IPS DF 6.9 (cell line): ENCODE data around the gene LAMP5.

Source experiments
- DNase-seq: peaks from one replicate; pipeline ENCODE4 v3.0.0-alpha.2; 2013; ENCODE audit warnings: low read depth, low spot score
- H3K27ac ChIP-seq: one replicate; pipeline ENCODE4 v1.5.1; 2013; ENCODE audit warnings: low read length, control low read depth
- H3K27me3 ChIP-seq: 2 replicates; pipeline ENCODE4 v1.6.1; 2013; ENCODE audit warnings: mild to moderate bottlenecking, low read length; ENCODE audit not compliant: control insufficient read depth, insufficient read depth
- H3K36me3 ChIP-seq: 2 replicates; pipeline ENCODE4 v1.6.1; 2013; ENCODE audit warnings: low read length; ENCODE audit not compliant: control insufficient read depth, insufficient read depth
- H3K4me1 ChIP-seq: 2 replicates; pipeline ENCODE4 v1.6.1; 2013; ENCODE audit warnings: low read length; ENCODE audit not compliant: control insufficient read depth, insufficient read depth
- H3K4me3 ChIP-seq: 2 replicates; pipeline ENCODE4 v1.5.1; 2013; ENCODE audit warnings: mild to moderate bottlenecking, low read length
- H3K9me3 ChIP-seq: 2 replicates; pipeline ENCODE4 v1.6.1; 2013; ENCODE audit warnings: low read length, inconsistent platforms; ENCODE audit not compliant: control insufficient read depth, insufficient read depth
- WGBS: extraction: QIAGEN DNeasy Blood & Tissue Kit; methylation state at CpG from one replicate; pipeline ENCODE4 v1.1.7; 2013; ENCODE audit warnings: mixed read lengths, missing lambda C conversion rate; ENCODE audit not compliant: insufficient read length, insufficient coverage; 5-methylcytosine and 5-hydroxymethylcytosine counted together

The LAMP5 gene, protein sequence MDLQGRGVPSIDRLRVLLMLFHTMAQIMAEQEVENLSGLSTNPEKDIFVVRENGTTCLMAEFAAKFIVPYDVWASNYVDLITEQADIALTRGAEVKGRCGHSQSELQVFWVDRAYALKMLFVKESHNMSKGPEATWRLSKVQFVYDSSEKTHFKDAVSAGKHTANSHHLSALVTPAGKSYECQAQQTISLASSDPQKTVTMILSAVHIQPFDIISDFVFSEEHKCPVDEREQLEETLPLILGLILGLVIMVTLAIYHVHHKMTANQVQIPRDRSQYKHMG

DNA sequence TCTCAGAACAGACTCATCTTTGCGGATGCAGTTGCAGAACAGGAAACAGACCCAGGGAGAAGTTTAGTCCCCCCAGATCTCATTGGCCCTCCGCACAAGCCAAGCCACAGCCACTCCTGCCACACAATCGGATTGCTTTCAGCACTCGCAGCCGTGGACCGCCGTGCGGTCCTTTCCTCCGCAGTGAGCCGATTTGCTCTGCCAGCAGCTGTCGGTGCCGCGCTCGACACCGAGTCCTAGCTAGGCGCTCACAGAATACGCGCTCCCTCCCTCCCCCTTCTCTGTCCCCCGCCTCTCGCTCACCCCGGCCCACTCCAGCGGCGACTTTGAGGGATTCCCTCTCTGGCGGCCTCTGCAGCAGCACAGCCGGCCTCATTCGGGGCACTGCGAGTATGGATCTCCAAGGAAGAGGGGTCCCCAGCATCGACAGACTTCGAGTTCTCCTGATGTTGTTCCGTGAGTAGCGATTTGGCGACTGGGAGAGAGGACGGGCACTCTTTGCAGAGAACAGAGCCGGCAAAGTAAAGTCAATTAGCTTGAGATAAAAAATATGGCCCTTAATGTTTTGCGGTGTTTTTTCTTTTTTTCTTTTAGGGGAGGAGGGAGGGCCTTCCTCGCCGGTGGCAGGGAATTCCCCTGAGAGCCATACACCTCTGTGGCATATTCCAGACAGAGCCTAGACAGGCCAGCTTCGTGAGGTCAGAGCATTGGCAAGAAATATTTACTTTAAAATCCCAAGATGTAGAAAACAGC, at the start of gene LAMP5:
LAMP5 (plus strand) TSS at position 130 of the 753 bp plus-strand sequence; CDS start at position 393, 263 bp downstream.
- Histone ChIP-seq H3K27ac (no peak within 1 kb of the TSS), H3K36me3 (no peaks in the 10 kb centered on the region), H3K4me3 (peak within 1 kb of the TSS; percentile 23; the same call in 1 of the 2 replicates), H3K9me3 (no peaks in the 10 kb centered on the region), H3K4me1 (peaks cover 7% of the 10 kb centered on the region; the same call in 1 of the 2 replicates), H3K27me3 (peaks cover 52% of the 10 kb centered on the region)
- no peak for DNase-seq
- no CpG with 5 or more reads among the region's 38 CpGs for WGBS

DNA sequence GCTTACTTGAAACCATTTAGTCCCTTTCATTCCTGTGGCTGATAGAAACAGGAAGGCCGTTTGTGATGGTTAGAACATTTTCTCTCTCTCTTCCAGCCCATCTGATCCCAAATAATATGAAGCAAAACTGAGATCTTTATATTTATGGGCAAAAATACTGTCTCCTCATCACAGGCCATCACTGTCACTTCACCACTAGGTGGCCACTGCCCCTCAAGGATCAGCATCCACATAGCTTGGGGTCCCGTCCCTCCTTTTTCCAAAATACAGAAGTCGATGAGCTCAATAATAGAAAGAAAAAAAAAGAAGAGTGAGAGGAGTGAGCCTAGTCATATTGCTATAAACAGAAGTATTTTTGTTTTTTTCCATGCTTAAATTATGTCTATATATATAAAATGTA, 46.4 kb upstream of the LAMP5 start:
- Histone ChIP-seq H3K9me3 (no peaks in the 10 kb centered on the region), H3K27ac (no peak overlapping the region), H3K4me1 (no peaks in the 10 kb centered on the region), H3K36me3 (no peaks in the 10 kb centered on the region), H3K4me3 (no peak overlapping the region), H3K27me3 (no peaks in the 10 kb centered on the region)
- WGBS: no CpG with 5 or more reads among the region's 3 CpGs
- DNase-seq: peak; percentile 4

DNA sequence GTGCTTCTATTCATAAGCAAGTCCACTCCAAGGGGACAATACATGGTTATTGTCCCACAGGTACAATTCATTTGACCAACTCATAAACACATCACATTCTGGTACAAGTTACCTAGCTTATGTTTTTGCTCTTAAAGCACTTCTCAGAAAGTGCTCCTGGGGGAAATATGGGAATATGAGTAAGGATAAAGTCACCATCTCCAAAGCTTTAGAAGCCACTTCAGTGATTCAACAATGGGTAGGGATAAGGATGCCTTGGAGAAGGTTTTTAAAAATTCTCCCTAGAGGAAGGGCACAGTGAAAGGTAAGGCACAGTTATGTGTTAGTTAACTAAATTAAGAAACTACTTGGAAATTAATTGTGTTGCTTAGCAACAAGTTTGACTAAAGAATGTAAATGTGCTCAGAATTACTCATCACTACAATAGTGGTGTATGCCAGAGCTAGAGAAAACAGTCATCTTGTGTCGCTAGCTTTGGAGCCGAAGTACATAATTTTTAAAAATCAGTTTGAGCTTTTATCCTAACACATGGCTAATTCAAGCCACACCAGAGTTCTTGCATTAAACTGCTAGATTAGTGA, 39.5 kb upstream of the LAMP5 start:
- H3K4me1 ChIP-seq: no peaks in the 10 kb centered on the region
- no peak for DNase-seq
- no peaks in the 10 kb centered on the region for H3K9me3 ChIP-seq
- no CpG with 5 or more reads among the region's 2 CpGs for WGBS
- no peaks in the 10 kb centered on the region for H3K36me3 ChIP-seq
- H3K4me3 ChIP-seq: no peak overlapping the region
- no peaks in the 10 kb centered on the region for H3K27me3 ChIP-seq
- no peak overlapping the region for H3K27ac ChIP-seq

DNA sequence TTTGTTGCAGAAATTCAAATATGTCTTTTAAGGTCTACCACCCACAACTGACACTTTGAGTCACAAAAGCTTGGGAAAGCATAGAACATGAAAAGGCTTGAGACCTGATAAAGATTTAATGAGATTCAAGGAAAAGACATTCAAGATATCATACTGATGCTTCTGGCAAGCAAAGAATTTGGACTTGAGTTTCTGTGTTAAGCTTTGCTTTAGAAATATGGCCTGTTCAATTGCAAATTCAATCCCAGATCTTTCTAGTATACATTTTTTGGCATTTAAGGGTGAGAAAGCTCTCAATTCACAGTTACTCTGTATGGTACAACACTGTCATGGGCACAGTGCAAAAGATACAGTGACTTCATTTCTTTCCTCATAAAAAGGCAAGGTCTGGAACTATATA, 38.9 kb upstream of the LAMP5 start:
- Histone ChIP-seq H3K9me3 (no peaks in the 10 kb centered on the region), H3K27me3 (no peaks in the 10 kb centered on the region), H3K4me3 (no peak overlapping the region), H3K36me3 (no peaks in the 10 kb centered on the region), H3K27ac (no peak overlapping the region), H3K4me1 (no peaks in the 10 kb centered on the region)
- DNase-seq: no peak

DNA sequence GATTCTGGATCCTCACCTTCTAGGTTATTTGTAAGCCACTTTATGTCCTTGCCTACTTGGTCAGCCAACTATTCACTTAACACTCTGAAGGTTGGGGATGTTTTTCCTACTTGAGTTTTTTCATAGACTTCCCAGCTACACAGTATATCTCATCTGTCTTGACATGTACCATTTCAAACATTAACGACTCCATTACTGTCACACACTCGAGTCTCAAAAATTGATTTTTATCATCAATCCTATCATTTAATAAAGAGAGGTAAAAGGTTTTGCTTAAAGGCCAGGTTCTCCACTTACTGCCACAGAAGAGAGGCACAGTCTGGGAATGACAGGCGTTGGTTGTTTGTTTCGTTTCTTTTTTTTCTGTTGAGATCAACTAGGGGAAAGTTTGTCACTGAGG, 38.2 kb upstream of the LAMP5 start:
- H3K27ac ChIP-seq: no peak overlapping the region
- WGBS: 100% methylated on average over 2 of the region's 4 CpGs

DNA sequence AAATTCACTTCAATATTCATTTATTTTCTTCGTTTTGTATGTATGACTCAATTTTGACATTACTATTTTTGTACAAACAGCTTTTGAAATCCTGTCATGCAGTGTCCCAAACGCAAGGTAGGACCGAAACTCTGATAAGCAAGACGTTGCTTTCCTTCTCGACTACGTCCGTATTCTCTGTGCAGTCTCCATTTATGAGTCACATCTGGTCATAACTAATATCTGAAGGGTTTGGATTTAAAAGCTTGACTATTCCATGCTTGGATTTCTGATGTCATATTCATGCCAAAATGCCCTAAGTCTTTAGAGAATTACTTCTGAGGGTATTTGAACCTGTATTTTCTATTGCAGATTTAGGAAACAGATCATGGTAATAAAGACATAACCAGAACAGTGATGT, 37.8 kb upstream of the LAMP5 start:
- no peaks in the 10 kb centered on the region for H3K9me3 ChIP-seq
- no peak overlapping the region for H3K27ac ChIP-seq
- no peaks in the 10 kb centered on the region for H3K36me3 ChIP-seq
- H3K27me3 ChIP-seq: no peaks in the 10 kb centered on the region
- no peak overlapping the region for H3K4me3 ChIP-seq
- no CpG with 5 or more reads among the region's 7 CpGs for WGBS
- no peaks in the 10 kb centered on the region for H3K4me1 ChIP-seq
- no peak for DNase-seq

More for the DNA sequence above, 38.2 kb upstream of the LAMP5 start:
- DNase-seq: no peak
- H3K9me3 ChIP-seq: no peaks in the 10 kb centered on the region
- no peak overlapping the region for H3K4me3 ChIP-seq
- no peaks in the 10 kb centered on the region for H3K36me3 ChIP-seq
- H3K4me1 ChIP-seq: no peaks in the 10 kb centered on the region
- H3K27me3 ChIP-seq: no peaks in the 10 kb centered on the region

DNA sequence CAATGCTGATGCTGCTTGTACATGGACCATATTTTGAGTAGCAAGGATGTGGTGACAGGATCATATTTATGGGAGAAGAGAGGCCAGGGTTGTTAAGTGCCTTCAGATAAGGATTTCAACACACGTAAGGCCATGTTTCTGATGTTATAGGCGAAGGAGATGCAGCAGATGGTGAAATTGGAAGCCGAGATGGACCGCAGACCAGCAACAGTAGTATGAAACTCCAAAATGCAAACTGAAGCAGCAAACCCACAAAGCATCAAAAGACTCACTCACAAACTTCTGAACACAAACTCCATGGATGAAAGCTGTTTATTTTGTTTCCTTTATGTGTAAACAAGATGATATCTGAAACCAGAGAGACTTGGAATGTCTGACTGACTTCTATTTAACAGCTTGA, 35.6 kb upstream of the LAMP5 start:
- H3K27ac ChIP-seq: no peak overlapping the region
- H3K4me1 ChIP-seq: no peaks in the 10 kb centered on the region
- no peak for DNase-seq
- H3K9me3 ChIP-seq: no peaks in the 10 kb centered on the region
- no peak overlapping the region for H3K4me3 ChIP-seq
- H3K36me3 ChIP-seq: no peaks in the 10 kb centered on the region
- no CpG with 5 or more reads among the region's 4 CpGs for WGBS
- H3K27me3 ChIP-seq: no peaks in the 10 kb centered on the region

DNA sequence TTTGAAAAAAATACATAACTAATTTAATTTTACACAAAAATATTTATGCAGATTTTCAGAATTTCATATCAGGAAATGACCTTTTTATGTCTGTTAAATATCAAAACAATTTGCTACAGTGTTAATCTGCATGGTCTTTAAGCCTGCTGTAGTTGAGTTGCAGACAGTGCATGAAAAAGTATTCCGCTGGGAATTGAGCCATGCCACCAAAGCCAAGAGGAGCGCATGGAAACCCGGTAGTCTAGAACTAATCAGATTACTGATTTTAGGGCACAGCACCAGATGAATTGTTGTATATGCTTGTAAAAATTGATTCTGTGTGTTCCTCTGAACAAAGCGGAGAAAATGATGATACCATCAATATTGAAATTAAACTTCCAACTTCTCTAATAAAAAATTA, 34.3 kb upstream of the LAMP5 start:
- H3K4me1 ChIP-seq: no peaks in the 10 kb centered on the region
- DNase-seq: no peak
- no peaks in the 10 kb centered on the region for H3K9me3 ChIP-seq
- no peaks in the 10 kb centered on the region for H3K27me3 ChIP-seq
- H3K36me3 ChIP-seq: no peaks in the 10 kb centered on the region
- no CpG with 5 or more reads among the region's 4 CpGs for WGBS
- H3K27ac ChIP-seq: no peak overlapping the region
- H3K4me3 ChIP-seq: no peak overlapping the region

DNA sequence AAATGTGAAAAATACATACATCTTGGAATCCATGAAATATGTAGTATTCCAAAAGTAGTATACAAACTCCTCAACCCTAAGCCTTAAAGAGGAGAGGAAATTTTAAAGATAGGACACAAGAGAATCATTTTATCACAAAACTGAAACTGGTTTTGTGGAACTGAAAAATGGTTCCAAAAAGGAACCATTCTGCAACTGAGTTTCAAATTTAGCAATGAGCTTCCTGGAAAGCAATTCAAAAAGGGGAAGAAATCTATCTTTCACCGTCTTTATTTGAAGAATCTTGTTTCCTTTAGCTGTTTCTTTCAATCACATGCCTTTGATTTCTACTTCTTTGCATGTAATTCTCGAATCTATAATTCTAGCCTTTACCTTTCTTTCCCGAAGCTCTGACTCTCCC, 32.2 kb upstream of the LAMP5 start:
- WGBS: no CpG with 5 or more reads among the region's 3 CpGs
- no peak for DNase-seq
- no peaks in the 10 kb centered on the region for H3K27me3 ChIP-seq

DNA sequence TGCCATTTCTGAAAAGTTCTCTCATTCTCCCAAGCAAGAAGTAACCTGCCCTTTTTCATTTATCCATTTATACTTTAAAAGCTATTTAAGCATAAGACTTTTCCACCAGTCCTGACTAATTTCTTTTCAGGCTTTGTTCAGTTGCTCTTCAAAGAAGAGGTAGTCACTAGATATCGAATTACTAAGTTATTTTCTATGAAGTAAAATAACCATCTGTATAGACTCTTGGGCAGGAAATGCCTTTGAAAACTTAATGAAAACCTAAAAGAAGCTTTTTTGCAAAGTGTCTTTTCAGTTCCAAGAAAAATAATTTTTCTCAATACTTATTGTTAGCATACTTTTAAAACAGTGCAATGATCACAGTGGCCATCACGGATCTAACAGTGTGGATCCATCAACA, 31.3 kb upstream of the LAMP5 start:
- H3K9me3 ChIP-seq: no peaks in the 10 kb centered on the region
- no peak for DNase-seq
- H3K27me3 ChIP-seq: no peaks in the 10 kb centered on the region
- H3K4me3 ChIP-seq: no peak overlapping the region
- H3K27ac ChIP-seq: no peak overlapping the region
- H3K36me3 ChIP-seq: no peaks in the 10 kb centered on the region
- H3K4me1 ChIP-seq: no peaks in the 10 kb centered on the region
- WGBS: no CpG with 5 or more reads among the region's 2 CpGs

More for the DNA sequence above, 32.2 kb upstream of the LAMP5 start:
- no peaks in the 10 kb centered on the region for H3K36me3 ChIP-seq
- no peak overlapping the region for H3K4me3 ChIP-seq
- H3K27ac ChIP-seq: no peak overlapping the region
- no peaks in the 10 kb centered on the region for H3K9me3 ChIP-seq
- H3K4me1 ChIP-seq: no peaks in the 10 kb centered on the region
